ENCODE results near the gene TMEM217. TPM values are rescaled to one million over a fixed set of nuclear protein-coding genes. Genes with fewer than 3 reads are reported as not detected.

Gene TMEM217
- polyA plus RNA-seq, 1 donor from 2014 or later, result 0.32 TPM

DNA sequence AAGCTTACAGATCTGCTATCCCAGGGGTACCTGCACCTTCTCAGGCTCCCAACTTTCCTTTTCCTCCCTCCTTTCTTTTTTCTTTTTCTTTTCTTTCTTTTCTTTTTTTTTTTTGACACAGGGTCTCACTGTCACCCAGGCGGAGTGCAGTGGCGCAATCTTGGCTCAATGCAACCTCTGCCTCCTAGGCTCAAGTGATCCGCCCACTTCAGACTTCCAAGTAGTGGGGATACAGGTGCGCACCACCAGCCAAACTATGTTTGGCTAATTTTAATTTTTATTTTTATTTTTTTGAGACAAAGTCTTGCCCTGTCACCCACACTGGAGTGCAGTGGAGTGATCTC, 52.0 kb downstream of the TMEM217 start:
- Histone ChIP-seq H4K20me1 (ENCODE audit: insufficient read depth) (no peaks in the 10 kb centered on the region), H2AFZ (ENCODE audit: low read depth, low read length) (no peak overlapping the region), H3K79me2 (replicated peaks; ENCODE audit: insufficient read depth, low read length) (no peaks in the 10 kb centered on the region), H3K9ac (ENCODE audit: low read length) (no peak overlapping the region), H3F3A (ENCODE audit: insufficient read depth, low read length, poor library complexity, severe bottlenecking) (no peaks in the 10 kb centered on the region), H3K27me3 (ENCODE audit: insufficient read depth, low read depth, low read length) (no peaks in the 10 kb centered on the region), H3K36me3 (ENCODE audit: insufficient read depth, low read length) (no peaks in the 10 kb centered on the region), H3K4me3 (ENCODE audit: low read length) (no peak overlapping the region), H3K27ac (ENCODE audit: low read length) (no peak overlapping the region), H3K9me3 (ENCODE audit: low read length) (no peaks in the 10 kb centered on the region), H3K9me2 (ENCODE audit: insufficient read depth, low read length) (no peaks in the 10 kb centered on the region), H3K4me2 (ENCODE audit: low read length) (no peak overlapping the region)
- TF ChIP-seq TAF1 (IDR thresholded peaks at IDR 0.05; ENCODE audit: low read depth), result no peak
- TF ChIP-seq, protein P1, sequence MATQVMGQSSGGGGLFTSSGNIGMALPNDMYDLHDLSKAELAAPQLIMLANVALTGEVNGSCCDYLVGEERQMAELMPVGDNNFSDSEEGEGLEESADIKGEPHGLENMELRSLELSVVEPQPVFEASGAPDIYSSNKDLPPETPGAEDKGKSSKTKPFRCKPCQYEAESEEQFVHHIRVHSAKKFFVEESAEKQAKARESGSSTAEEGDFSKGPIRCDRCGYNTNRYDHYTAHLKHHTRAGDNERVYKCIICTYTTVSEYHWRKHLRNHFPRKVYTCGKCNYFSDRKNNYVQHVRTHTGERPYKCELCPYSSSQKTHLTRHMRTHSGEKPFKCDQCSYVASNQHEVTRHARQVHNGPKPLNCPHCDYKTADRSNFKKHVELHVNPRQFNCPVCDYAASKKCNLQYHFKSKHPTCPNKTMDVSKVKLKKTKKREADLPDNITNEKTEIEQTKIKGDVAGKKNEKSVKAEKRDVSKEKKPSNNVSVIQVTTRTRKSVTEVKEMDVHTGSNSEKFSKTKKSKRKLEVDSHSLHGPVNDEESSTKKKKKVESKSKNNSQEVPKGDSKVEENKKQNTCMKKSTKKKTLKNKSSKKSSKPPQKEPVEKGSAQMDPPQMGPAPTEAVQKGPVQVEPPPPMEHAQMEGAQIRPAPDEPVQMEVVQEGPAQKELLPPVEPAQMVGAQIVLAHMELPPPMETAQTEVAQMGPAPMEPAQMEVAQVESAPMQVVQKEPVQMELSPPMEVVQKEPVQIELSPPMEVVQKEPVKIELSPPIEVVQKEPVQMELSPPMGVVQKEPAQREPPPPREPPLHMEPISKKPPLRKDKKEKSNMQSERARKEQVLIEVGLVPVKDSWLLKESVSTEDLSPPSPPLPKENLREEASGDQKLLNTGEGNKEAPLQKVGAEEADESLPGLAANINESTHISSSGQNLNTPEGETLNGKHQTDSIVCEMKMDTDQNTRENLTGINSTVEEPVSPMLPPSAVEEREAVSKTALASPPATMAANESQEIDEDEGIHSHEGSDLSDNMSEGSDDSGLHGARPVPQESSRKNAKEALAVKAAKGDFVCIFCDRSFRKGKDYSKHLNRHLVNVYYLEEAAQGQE (IDR thresholded peaks at IDR 0.05; ENCODE audit: borderline replicate concordance), result no peak
- no peak for TF ChIP-seq SMC3 (conservative IDR thresholded peaks at IDR 0.05; ENCODE audit: poor library complexity)
- no peak for TF ChIP-seq MXI1 (conservative IDR thresholded peaks at IDR 0.05; ENCODE audit: poor library complexity, severe bottlenecking)
- TF ChIP-seq POLR2AphosphoS5 (IDR thresholded peaks at IDR 0.05), result no peak
- no peak for TF ChIP-seq CTCF (IDR thresholded peaks at IDR 0.05; ENCODE audit: poor library complexity, severe bottlenecking)
- no peak for TF ChIP-seq RAD21 (conservative IDR thresholded peaks at IDR 0.05)
- TF ChIP-seq EP300 (conservative IDR thresholded peaks at IDR 0.05; ENCODE audit: poor library complexity, severe bottlenecking), result no peak
- no peak for TF ChIP-seq EZH2 (IDR thresholded peaks at IDR 0.05; ENCODE audit: borderline replicate concordance, insufficient read depth, low read length, poor library complexity, severe bottlenecking)

DNA sequence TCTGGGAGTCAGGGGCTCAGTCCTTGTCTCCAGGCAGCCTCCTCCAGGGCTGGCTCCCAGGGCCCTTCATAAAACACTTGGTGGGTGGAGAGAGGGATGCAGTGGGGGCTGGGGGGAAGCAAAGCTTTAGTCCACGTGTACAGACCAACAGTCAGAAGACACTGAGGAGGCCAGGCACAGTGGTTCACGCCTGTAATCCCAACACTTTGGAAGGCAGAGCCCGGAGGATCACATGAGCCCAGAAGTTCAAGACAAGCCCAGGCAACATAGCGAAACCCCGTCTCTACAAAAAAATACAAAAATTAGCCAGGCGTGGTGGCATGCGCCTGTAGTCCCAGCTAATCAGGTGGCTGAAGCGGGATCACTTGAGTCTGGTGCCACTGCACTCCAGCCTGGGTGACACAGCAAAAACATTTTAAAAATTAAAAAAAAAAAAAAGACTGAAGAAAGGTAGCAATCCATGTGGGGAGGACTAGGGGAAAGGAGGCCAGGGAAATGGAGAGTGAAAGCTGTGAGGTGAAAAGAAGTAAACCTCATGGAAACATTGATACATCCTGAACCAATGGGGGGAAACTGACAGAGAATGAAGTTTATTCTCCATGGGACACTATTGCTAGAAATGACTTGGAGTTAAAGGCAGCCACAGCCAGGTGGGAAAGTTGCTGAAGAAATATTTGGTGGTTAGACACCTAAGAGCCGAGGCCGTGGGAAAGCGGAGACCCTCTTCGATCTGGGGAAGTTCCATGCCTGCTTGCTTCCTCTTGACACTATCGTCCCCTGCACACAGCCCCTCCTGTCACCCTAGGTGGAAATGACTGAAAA, 52.6 kb downstream of the TMEM217 start:
- Histone ChIP-seq H3K36me3 (ENCODE audit: insufficient read depth, low read length) (no peaks in the 10 kb centered on the region), H3K9ac (ENCODE audit: low read length) (no peak overlapping the region), H3K4me2 (ENCODE audit: low read length) (no peak overlapping the region), H4K20me1 (ENCODE audit: insufficient read depth) (no peaks in the 10 kb centered on the region), H3K27me3 (ENCODE audit: insufficient read depth, low read depth, low read length) (no peaks in the 10 kb centered on the region), H3K79me2 (replicated peaks; ENCODE audit: insufficient read depth, low read length) (no peaks in the 10 kb centered on the region), H3K4me3 (ENCODE audit: low read length) (no peak overlapping the region), H3F3A (ENCODE audit: insufficient read depth, low read length, poor library complexity, severe bottlenecking) (no peaks in the 10 kb centered on the region), H2AFZ (ENCODE audit: low read depth, low read length) (no peak overlapping the region), H3K27ac (ENCODE audit: low read length) (no peak overlapping the region), H3K9me3 (ENCODE audit: low read length) (no peaks in the 10 kb centered on the region), H3K9me2 (ENCODE audit: insufficient read depth, low read length) (no peaks in the 10 kb centered on the region)
- no peak for TF ChIP-seq SMC3 (conservative IDR thresholded peaks at IDR 0.05; ENCODE audit: poor library complexity)
- TF ChIP-seq CTCF (IDR thresholded peaks at IDR 0.05; ENCODE audit: poor library complexity, severe bottlenecking), result no peak
- TF ChIP-seq TAF1 (IDR thresholded peaks at IDR 0.05; ENCODE audit: low read depth), result no peak
- no peak for TF ChIP-seq RAD21 (conservative IDR thresholded peaks at IDR 0.05)
- TF ChIP-seq, protein P1 (IDR thresholded peaks at IDR 0.05; ENCODE audit: borderline replicate concordance), result no peak
- TF ChIP-seq POLR2AphosphoS5 (IDR thresholded peaks at IDR 0.05), result no peak
- no peak for TF ChIP-seq MXI1 (conservative IDR thresholded peaks at IDR 0.05; ENCODE audit: poor library complexity, severe bottlenecking)
- no peak for TF ChIP-seq EP300 (conservative IDR thresholded peaks at IDR 0.05; ENCODE audit: poor library complexity, severe bottlenecking)
- TF ChIP-seq EZH2 (IDR thresholded peaks at IDR 0.05; ENCODE audit: borderline replicate concordance, insufficient read depth, low read length, poor library complexity, severe bottlenecking), result no peak

Measured in neural cell (in vitro differentiated cells).